ENCODE data around the gene FRMPD4.

Gene FRMPD4

DNA sequence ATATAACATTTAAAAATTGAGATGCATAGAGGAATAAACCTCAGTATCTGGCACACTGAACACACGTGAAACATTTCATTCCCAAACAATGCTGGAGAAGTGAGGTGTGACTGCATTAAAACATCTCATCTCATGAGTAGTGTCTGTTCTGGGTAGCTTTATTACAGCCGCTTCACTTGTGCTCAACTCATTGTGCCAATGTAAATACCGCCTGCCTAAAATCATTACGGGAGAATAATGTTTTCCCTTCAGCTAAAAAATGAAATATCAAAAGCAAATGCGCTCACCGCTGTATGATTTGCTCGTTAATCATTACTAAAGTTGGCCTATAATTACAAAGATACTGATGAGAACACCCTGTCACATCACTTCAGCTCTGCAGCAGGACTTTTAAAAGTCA lies 542.8 kb downstream of the FRMPD4 start:
- no peak for ATAC-seq
- no peak for TF ChIP-seq ZC3H10 (CRISPR knock-in tag; IDR thresholded peaks at IDR 0.05)
- TF ChIP-seq ZNF70 (CRISPR knock-in tag; IDR thresholded peaks at IDR 0.05) = no peak
- no peak for TF ChIP-seq CSDC2 (CRISPR knock-in tag; IDR thresholded peaks at IDR 0.05)
- no peak for TF ChIP-seq POU6F1 (CRISPR knock-in tag; IDR thresholded peaks at IDR 0.05; ENCODE audit: borderline replicate concordance, low read depth)
- no peak for TF ChIP-seq BACH2 (CRISPR knock-in tag; IDR thresholded peaks at IDR 0.05; ENCODE audit: borderline replicate concordance)
- TF ChIP-seq ESRRG (CRISPR knock-in tag; IDR thresholded peaks at IDR 0.05) = no peak
- TF ChIP-seq PATZ1 (CRISPR knock-in tag; IDR thresholded peaks at IDR 0.05; ENCODE audit: borderline replicate concordance) = no peak
- no peak for TF ChIP-seq OSR1 (CRISPR knock-in tag; IDR thresholded peaks at IDR 0.05)
- no peak for TF ChIP-seq ZNF565 (CRISPR knock-in tag; conservative IDR thresholded peaks at IDR 0.05; ENCODE audit: low read depth)
- no peak for TF ChIP-seq TOX (CRISPR knock-in tag; IDR thresholded peaks at IDR 0.05; ENCODE audit: borderline replicate concordance)
- TF ChIP-seq ZNF8 (CRISPR knock-in tag; IDR thresholded peaks at IDR 0.05) = no peak

DNA sequence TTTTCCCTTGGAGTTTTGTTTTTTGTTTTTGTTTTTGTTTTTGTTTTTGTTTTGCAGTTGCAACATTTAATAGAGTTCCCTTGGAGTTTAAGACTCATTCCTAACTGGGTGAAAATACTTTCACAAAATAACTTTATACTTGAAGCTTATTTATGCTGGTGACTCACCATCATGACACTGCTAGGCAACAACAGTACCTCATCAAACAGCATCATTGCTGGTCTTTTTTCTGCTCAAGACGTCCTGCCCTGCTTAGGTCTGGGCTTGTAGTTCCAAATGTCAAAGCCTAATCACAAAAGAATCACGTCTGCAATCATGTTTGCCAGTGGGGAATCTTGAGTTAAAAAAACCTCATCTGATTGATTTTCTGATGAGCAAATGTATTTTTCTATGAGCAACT lies 547.3 kb downstream of the FRMPD4 start:
- no peak for ATAC-seq
- TF ChIP-seq TCF4 (CRISPR knock-in tag; IDR thresholded peaks at IDR 0.05; ENCODE audit: borderline replicate concordance) (no peak), PATZ1 (CRISPR knock-in tag; IDR thresholded peaks at IDR 0.05; ENCODE audit: borderline replicate concordance) (no peak), ZFP3 (CRISPR knock-in tag; IDR thresholded peaks at IDR 0.05) (no peak), ESRRG (CRISPR knock-in tag; IDR thresholded peaks at IDR 0.05) (no peak), ZC3H10 (CRISPR knock-in tag; IDR thresholded peaks at IDR 0.05) (no peak), SNAI2 (CRISPR knock-in tag; IDR thresholded peaks at IDR 0.05) (no peak), ZNF70 (CRISPR knock-in tag; IDR thresholded peaks at IDR 0.05) (no peak), CREB5 (CRISPR knock-in tag; IDR thresholded peaks at IDR 0.05; ENCODE audit: low read depth) (no peak), BACH2 (CRISPR knock-in tag; IDR thresholded peaks at IDR 0.05; ENCODE audit: borderline replicate concordance) (no peak), TOX (CRISPR knock-in tag; IDR thresholded peaks at IDR 0.05; ENCODE audit: borderline replicate concordance) (no peak)

GRCh38 chrX:12686331-12686730 lies 548.1 kb downstream of the FRMPD4 start:
- no peak for TF ChIP-seq TCF4 (CRISPR knock-in tag; IDR thresholded peaks at IDR 0.05; ENCODE audit: borderline replicate concordance)
- no peak for TF ChIP-seq ZFP3 (CRISPR knock-in tag; IDR thresholded peaks at IDR 0.05)
- no peak for TF ChIP-seq ESRRG (CRISPR knock-in tag; IDR thresholded peaks at IDR 0.05)
- TF ChIP-seq RARB (CRISPR knock-in tag; IDR thresholded peaks at IDR 0.05) = no peak
- no peak for TF ChIP-seq CSDC2 (CRISPR knock-in tag; IDR thresholded peaks at IDR 0.05)
- ATAC-seq = no peak

GRCh38 chrX:12690646-12691045 lies 552.4 kb downstream of the FRMPD4 start:
- no peak for TF ChIP-seq CSDC2 (CRISPR knock-in tag; IDR thresholded peaks at IDR 0.05)
- TF ChIP-seq ZNF565 (CRISPR knock-in tag; conservative IDR thresholded peaks at IDR 0.05; ENCODE audit: low read depth) = no peak
- no peak for TF ChIP-seq ISL1 (CRISPR knock-in tag; IDR thresholded peaks at IDR 0.05)
- TF ChIP-seq RARB (CRISPR knock-in tag; IDR thresholded peaks at IDR 0.05) = no peak
- no peak for TF ChIP-seq ZNF70 (CRISPR knock-in tag; IDR thresholded peaks at IDR 0.05)
- no peak for TF ChIP-seq SNAI2 (CRISPR knock-in tag; IDR thresholded peaks at IDR 0.05)
- no peak for TF ChIP-seq ESRRG (CRISPR knock-in tag; IDR thresholded peaks at IDR 0.05)
- TF ChIP-seq TCF4 (CRISPR knock-in tag; IDR thresholded peaks at IDR 0.05; ENCODE audit: borderline replicate concordance) = no peak
- TF ChIP-seq PPARA (CRISPR knock-in tag; IDR thresholded peaks at IDR 0.05; ENCODE audit: borderline replicate concordance) = no peak
- no peak for TF ChIP-seq ARNTL (CRISPR knock-in tag; IDR thresholded peaks at IDR 0.05; ENCODE audit: borderline replicate concordance, low read depth)
- TF ChIP-seq POU6F1 (CRISPR knock-in tag; IDR thresholded peaks at IDR 0.05; ENCODE audit: borderline replicate concordance, low read depth) = no peak
- TF ChIP-seq GLIS3 (CRISPR knock-in tag; IDR thresholded peaks at IDR 0.05) = no peak
- TF ChIP-seq BACH2 (CRISPR knock-in tag; IDR thresholded peaks at IDR 0.05; ENCODE audit: borderline replicate concordance) = no peak
- ATAC-seq = no peak

All from SK-N-SH treated with all-trans-retinoic acid at 6 μM for 48 hours (cell line).